ENCODE data around the gene CDH4.

Gene CDH4

GRCh38 chr20:61490721-61491120, 238.7 kb downstream of the CDH4 start:
- no peaks in the 10 kb centered on the region for H4K20me1 ChIP-seq (ENCODE audit: low read depth, low read length)
- H3K4me3 ChIP-seq (ENCODE audit: insufficient read depth, low read length, poor library complexity, severe bottlenecking), result no peak overlapping the region
- no peak for TF ChIP-seq CTCF (IDR thresholded peaks at IDR 0.05; ENCODE audit: insufficient read depth, low read length, poor library complexity, severe bottlenecking)
- no peak for TF ChIP-seq EZH2phosphoT487 (conservative IDR thresholded peaks at IDR 0.05; ENCODE audit: low read length)
- no peak overlapping the region for H3K27ac ChIP-seq (ENCODE audit: low read depth, low read length)
- no peak overlapping the region for H3K9ac ChIP-seq (ENCODE audit: low read length)
- no peak overlapping the region for H3K4me2 ChIP-seq (ENCODE audit: low read depth, low read length, poor library complexity, severe bottlenecking)
- no peaks in the 10 kb centered on the region for H3K9me2 ChIP-seq (replicated peaks; ENCODE audit: insufficient read depth, low read length)
- no peaks in the 10 kb centered on the region for H3K79me2 ChIP-seq (ENCODE audit: insufficient read depth, low read length)
- no peaks in the 10 kb centered on the region for H3K9me3 ChIP-seq (ENCODE audit: insufficient read depth, low read length)
- H3K36me3 ChIP-seq (ENCODE audit: low read length), result no peaks in the 10 kb centered on the region
- peaks cover 3% of the 10 kb centered on the region; the same call in 1 of the 2 replicates for H3K27me3 ChIP-seq (ENCODE audit: low read length)
- H3F3A ChIP-seq (ENCODE audit: insufficient read depth), result no peaks in the 10 kb centered on the region
- H2AFZ ChIP-seq (ENCODE audit: low read depth, low read length, severe bottlenecking), result no peak overlapping the region

DNA sequence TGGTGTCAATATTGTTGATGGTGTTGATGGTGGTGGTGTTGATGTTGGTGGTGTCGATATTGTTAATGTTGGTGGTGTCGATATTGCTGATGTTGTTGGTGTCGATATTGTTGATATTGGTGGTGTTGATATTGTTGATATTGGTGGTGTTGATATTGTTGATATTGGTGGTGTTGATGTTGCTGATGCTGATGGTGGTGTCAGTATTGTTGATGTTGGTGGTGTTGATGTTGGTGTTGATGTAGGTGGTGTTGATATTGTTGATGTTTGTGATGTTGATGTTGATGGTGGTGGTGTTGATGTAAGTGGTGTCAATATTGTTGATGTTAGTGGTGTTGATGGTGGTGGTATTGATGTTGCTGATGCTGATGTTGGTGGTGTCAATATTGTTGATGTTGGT, 240.0 kb downstream of the CDH4 start:
- H2AFZ ChIP-seq (ENCODE audit: low read depth, low read length, severe bottlenecking), result no peak overlapping the region
- no peaks in the 10 kb centered on the region for H3K9me2 ChIP-seq (replicated peaks; ENCODE audit: insufficient read depth, low read length)
- H3K9ac ChIP-seq (ENCODE audit: low read length), result no peak overlapping the region
- no peaks in the 10 kb centered on the region for H3K36me3 ChIP-seq (ENCODE audit: low read length)
- H3K27ac ChIP-seq (ENCODE audit: low read depth, low read length), result no peak overlapping the region
- H3K4me3 ChIP-seq (ENCODE audit: insufficient read depth, low read length, poor library complexity, severe bottlenecking), result no peak overlapping the region
- no peaks in the 10 kb centered on the region for H3K79me2 ChIP-seq (ENCODE audit: insufficient read depth, low read length)
- H3F3A ChIP-seq (ENCODE audit: insufficient read depth), result no peaks in the 10 kb centered on the region
- H3K9me3 ChIP-seq (ENCODE audit: insufficient read depth, low read length), result no peaks in the 10 kb centered on the region
- peaks cover 3% of the 10 kb centered on the region; the same call in 1 of the 2 replicates for H3K27me3 ChIP-seq (ENCODE audit: low read length)
- TF ChIP-seq CTCF (IDR thresholded peaks at IDR 0.05; ENCODE audit: insufficient read depth, low read length, poor library complexity, severe bottlenecking) (no peak), EZH2phosphoT487 (conservative IDR thresholded peaks at IDR 0.05; ENCODE audit: low read length) (no peak)
- no peak overlapping the region for H3K4me2 ChIP-seq (ENCODE audit: low read depth, low read length, poor library complexity, severe bottlenecking)
- H4K20me1 ChIP-seq (ENCODE audit: low read depth, low read length), result no peaks in the 10 kb centered on the region

GRCh38 chr20:61493798-61494305, 241.8 kb downstream of the CDH4 start:
- no peaks in the 10 kb centered on the region for H3K9me2 ChIP-seq (replicated peaks; ENCODE audit: insufficient read depth, low read length)
- H3K79me2 ChIP-seq (ENCODE audit: insufficient read depth, low read length), result no peaks in the 10 kb centered on the region
- H3K9me3 ChIP-seq (ENCODE audit: insufficient read depth, low read length), result no peaks in the 10 kb centered on the region
- no peak overlapping the region for H3K4me3 ChIP-seq (ENCODE audit: insufficient read depth, low read length, poor library complexity, severe bottlenecking)
- no peaks in the 10 kb centered on the region for H3F3A ChIP-seq (ENCODE audit: insufficient read depth)
- no peak overlapping the region for H3K9ac ChIP-seq (ENCODE audit: low read length)
- H3K36me3 ChIP-seq (ENCODE audit: low read length), result no peaks in the 10 kb centered on the region
- no peak overlapping the region for H3K4me2 ChIP-seq (ENCODE audit: low read depth, low read length, poor library complexity, severe bottlenecking)
- no peaks in the 10 kb centered on the region for H4K20me1 ChIP-seq (ENCODE audit: low read depth, low read length)
- TF ChIP-seq EZH2phosphoT487 (conservative IDR thresholded peaks at IDR 0.05; ENCODE audit: low read length) (no peak), CTCF (IDR thresholded peaks at IDR 0.05; ENCODE audit: insufficient read depth, low read length, poor library complexity, severe bottlenecking) (no peak)
- peaks cover 3% of the 10 kb centered on the region; the same call in 1 of the 2 replicates for H3K27me3 ChIP-seq (ENCODE audit: low read length)
- H2AFZ ChIP-seq (ENCODE audit: low read depth, low read length, severe bottlenecking), result no peak overlapping the region
- no peak overlapping the region for H3K27ac ChIP-seq (ENCODE audit: low read depth, low read length)
